ENCODE measurements around the gene RTL10.

Gene RTL10

GRCh38 chr22:19824212-19824925, 30.3 kb downstream of the RTL10 start:
- no peaks in the 10 kb centered on the region for H3K36me3 ChIP-seq (ENCODE audit: control insufficient read depth, insufficient read depth, low read length)
- H3K9ac ChIP-seq (ENCODE audit: low read depth, low read length) = no peak overlapping the region
- no peak overlapping the region for H3K27ac ChIP-seq (ENCODE audit: low read depth, low read length)
- H3K9me3 ChIP-seq (ENCODE audit: control insufficient read depth, insufficient read depth, low read length) = no peaks in the 10 kb centered on the region
- no peaks in the 10 kb centered on the region for H3K27me3 ChIP-seq (ENCODE audit: control insufficient read depth, insufficient read depth, low read length)
- H3K4me1 ChIP-seq (ENCODE audit: control insufficient read depth, insufficient read depth, low read length) = no peaks in the 10 kb centered on the region; the same call in 1 of the 2 replicates
- no peak overlapping the region for H3K4me3 ChIP-seq (ENCODE audit: low read depth, low read length)

- H3K27ac ChIP-seq (ENCODE audit: low read depth, low read length) = no peak overlapping the region
- H3K4me1 ChIP-seq (ENCODE audit: control insufficient read depth, insufficient read depth, low read length) = no peaks in the 10 kb centered on the region; the same call in 1 of the 2 replicates
- no peak overlapping the region for H3K9ac ChIP-seq (ENCODE audit: low read depth, low read length)
- no peaks in the 10 kb centered on the region for H3K36me3 ChIP-seq (ENCODE audit: control insufficient read depth, insufficient read depth, low read length)
- H3K27me3 ChIP-seq (ENCODE audit: control insufficient read depth, insufficient read depth, low read length) = no peaks in the 10 kb centered on the region
- no peak overlapping the region for H3K4me3 ChIP-seq (ENCODE audit: low read depth, low read length)
- H3K9me3 ChIP-seq (ENCODE audit: control insufficient read depth, insufficient read depth, low read length) = no peaks in the 10 kb centered on the region
Measured at GRCh38 chr22:19823902-19824211, 30.8 kb downstream of the RTL10 start.

- no peak overlapping the region for H3K9ac ChIP-seq (ENCODE audit: low read depth, low read length)
- no peaks in the 10 kb centered on the region for H3K9me3 ChIP-seq (ENCODE audit: control insufficient read depth, insufficient read depth, low read length)
- H3K27ac ChIP-seq (ENCODE audit: low read depth, low read length) = no peak overlapping the region
- H3K4me3 ChIP-seq (ENCODE audit: low read depth, low read length) = no peak overlapping the region
- no peaks in the 10 kb centered on the region; the same call in 1 of the 2 replicates for H3K4me1 ChIP-seq (ENCODE audit: control insufficient read depth, insufficient read depth, low read length)
- H3K27me3 ChIP-seq (ENCODE audit: control insufficient read depth, insufficient read depth, low read length) = no peaks in the 10 kb centered on the region
- H3K36me3 ChIP-seq (ENCODE audit: control insufficient read depth, insufficient read depth, low read length) = no peaks in the 10 kb centered on the region
Measured at GRCh38 chr22:19823191-19823901, 31.3 kb downstream of the RTL10 start.

GRCh38 chr22:19822301-19823117, 32.2 kb downstream of the RTL10 start:
- Histone ChIP-seq H3K9ac (ENCODE audit: low read depth, low read length) (no peak overlapping the region), H3K4me3 (ENCODE audit: low read depth, low read length) (no peak overlapping the region), H3K4me1 (ENCODE audit: control insufficient read depth, insufficient read depth, low read length) (no peaks in the 10 kb centered on the region; the same call in 1 of the 2 replicates), H3K27ac (ENCODE audit: low read depth, low read length) (no peak overlapping the region), H3K9me3 (ENCODE audit: control insufficient read depth, insufficient read depth, low read length) (no peaks in the 10 kb centered on the region), H3K36me3 (ENCODE audit: control insufficient read depth, insufficient read depth, low read length) (no peaks in the 10 kb centered on the region), H3K27me3 (ENCODE audit: control insufficient read depth, insufficient read depth, low read length) (no peaks in the 10 kb centered on the region)

GRCh38 chr22:19821523-19822300, 33.0 kb downstream of the RTL10 start:
- Histone ChIP-seq H3K9me3 (ENCODE audit: control insufficient read depth, insufficient read depth, low read length) (no peaks in the 10 kb centered on the region), H3K27ac (ENCODE audit: low read depth, low read length) (no peak overlapping the region), H3K9ac (ENCODE audit: low read depth, low read length) (no peak overlapping the region), H3K27me3 (ENCODE audit: control insufficient read depth, insufficient read depth, low read length) (no peaks in the 10 kb centered on the region), H3K4me1 (ENCODE audit: control insufficient read depth, insufficient read depth, low read length) (no peaks in the 10 kb centered on the region; the same call in 1 of the 2 replicates), H3K4me3 (ENCODE audit: low read depth, low read length) (no peak overlapping the region), H3K36me3 (ENCODE audit: control insufficient read depth, insufficient read depth, low read length) (no peaks in the 10 kb centered on the region)

- H3K27ac ChIP-seq (ENCODE audit: low read depth, low read length) = no peak overlapping the region
Measured at GRCh38 chr22:19820880-19821522, 33.7 kb downstream of the RTL10 start.

GRCh38 chr22:19819911-19820879, 34.5 kb downstream of the RTL10 start:
- no peak overlapping the region for H3K27ac ChIP-seq (ENCODE audit: low read depth, low read length)
- H3K4me1 ChIP-seq (ENCODE audit: control insufficient read depth, insufficient read depth, low read length) = no peaks in the 10 kb centered on the region; the same call in 1 of the 2 replicates

More at GRCh38 chr22:19820880-19821522, 33.7 kb downstream of the RTL10 start:
- Histone ChIP-seq H3K4me3 (ENCODE audit: low read depth, low read length) (no peak overlapping the region), H3K9ac (ENCODE audit: low read depth, low read length) (no peak overlapping the region), H3K36me3 (ENCODE audit: control insufficient read depth, insufficient read depth, low read length) (no peaks in the 10 kb centered on the region), H3K9me3 (ENCODE audit: control insufficient read depth, insufficient read depth, low read length) (no peaks in the 10 kb centered on the region), H3K4me1 (ENCODE audit: control insufficient read depth, insufficient read depth, low read length) (no peaks in the 10 kb centered on the region; the same call in 1 of the 2 replicates), H3K27me3 (ENCODE audit: control insufficient read depth, insufficient read depth, low read length) (no peaks in the 10 kb centered on the region)

GRCh38 chr22:19819208-19819910, 35.3 kb downstream of the RTL10 start:
- no peak overlapping the region for H3K4me3 ChIP-seq (ENCODE audit: low read depth, low read length)
- no peaks in the 10 kb centered on the region for H3K36me3 ChIP-seq (ENCODE audit: control insufficient read depth, insufficient read depth, low read length)
- no peaks in the 10 kb centered on the region for H3K9me3 ChIP-seq (ENCODE audit: control insufficient read depth, insufficient read depth, low read length)
- no peaks in the 10 kb centered on the region; the same call in 1 of the 2 replicates for H3K4me1 ChIP-seq (ENCODE audit: control insufficient read depth, insufficient read depth, low read length)
- no peak overlapping the region for H3K9ac ChIP-seq (ENCODE audit: low read depth, low read length)
- no peak overlapping the region for H3K27ac ChIP-seq (ENCODE audit: low read depth, low read length)
- no peaks in the 10 kb centered on the region for H3K27me3 ChIP-seq (ENCODE audit: control insufficient read depth, insufficient read depth, low read length)

More at GRCh38 chr22:19819911-19820879, 34.5 kb downstream of the RTL10 start:
- Histone ChIP-seq H3K27me3 (ENCODE audit: control insufficient read depth, insufficient read depth, low read length) (no peaks in the 10 kb centered on the region), H3K4me3 (ENCODE audit: low read depth, low read length) (no peak overlapping the region), H3K9ac (ENCODE audit: low read depth, low read length) (no peak overlapping the region), H3K9me3 (ENCODE audit: control insufficient read depth, insufficient read depth, low read length) (no peaks in the 10 kb centered on the region), H3K36me3 (ENCODE audit: control insufficient read depth, insufficient read depth, low read length) (no peaks in the 10 kb centered on the region)
